Measurements from ENCODE around the gene TTC39A.
"Not testable (repeated sequence)": the region's sequence is repeated elsewhere in the genome, so short reads cannot be mapped to it uniquely, and the experiment has no call there.

Gene TTC39A

GRCh38 chr1:51336711-51337110 lies 6.3 kb upstream of the TTC39A start:
- DNase-seq (ENCODE audit: low read depth, low spot score): no peak

- no peak for DNase-seq (ENCODE audit: low read depth, low spot score)
Observed at GRCh38 chr1:51336004-51336403, 5.6 kb upstream of the TTC39A start.

- no peak for DNase-seq (ENCODE audit: low read depth, low spot score)
Observed at GRCh38 chr1:51331206-51332100, 1.1 kb upstream of the TTC39A start.

GRCh38 chr1:51329443-51330325 lies 678 bp downstream of the TTC39A start:
- DNase-seq (ENCODE audit: low read depth, low spot score): no peak

- DNase-seq (ENCODE audit: low read depth, low spot score): no peak
Observed at GRCh38 chr1:51328926-51329325, 1.4 kb downstream of the TTC39A start.

GRCh38 chr1:51328279-51328678 lies 2.1 kb downstream of the TTC39A start:
- no peak for DNase-seq (ENCODE audit: low read depth, low spot score)

GRCh38 chr1:51327386-51327785 lies 3.0 kb downstream of the TTC39A start:
- no peak for DNase-seq (ENCODE audit: low read depth, low spot score)

GRCh38 chr1:51326839-51327238 lies 3.5 kb downstream of the TTC39A start:
- no peak for DNase-seq (ENCODE audit: low read depth, low spot score)

- DNase-seq (ENCODE audit: low read depth, low spot score): no peak
Observed at GRCh38 chr1:51325878-51326755, 4.2 kb downstream of the TTC39A start.

GRCh38 chr1:51325391-51325790 lies 5.0 kb downstream of the TTC39A start:
- no peak for DNase-seq (ENCODE audit: low read depth, low spot score)

GRCh38 chr1:51325011-51325385 lies 5.4 kb downstream of the TTC39A start:
- DNase-seq (ENCODE audit: low read depth, low spot score): not testable (repeated sequence)

GRCh38 chr1:51324251-51325010 lies 5.9 kb downstream of the TTC39A start:
- no peak for DNase-seq (ENCODE audit: low read depth, low spot score)

GRCh38 chr1:51323778-51324177 lies 6.6 kb downstream of the TTC39A start:
- DNase-seq (ENCODE audit: low read depth, low spot score): no peak

GRCh38 chr1:51322417-51323101 lies 7.8 kb downstream of the TTC39A start:
- DNase-seq (ENCODE audit: low read depth, low spot score): no peak

- DNase-seq (ENCODE audit: low read depth, low spot score): no peak
Observed at GRCh38 chr1:51321924-51322280, 8.5 kb downstream of the TTC39A start.

- DNase-seq (ENCODE audit: low read depth, low spot score): no peak
Observed at GRCh38 chr1:51320967-51321923, 9.1 kb downstream of the TTC39A start.

GRCh38 chr1:51317798-51318197 lies 12.6 kb downstream of the TTC39A start:
- no peak for DNase-seq (ENCODE audit: low read depth, low spot score)

- no peak for DNase-seq (ENCODE audit: low read depth, low spot score)
Observed at GRCh38 chr1:51316846-51317120, 13.6 kb downstream of the TTC39A start.

GRCh38 chr1:51316113-51316845 lies 14.1 kb downstream of the TTC39A start:
- DNase-seq (ENCODE audit: low read depth, low spot score): no peak

Data from activated CD4-positive, CD25-positive, alpha-beta regulatory T cell treated with anti-CD3 and anti-CD28 coated beads, Interleukin-2, amount 50 U/mL, for 16 hours (primary cell).